Activated gamma-delta T cell treated with Interleukin-2 at 50 U/mL for 16 hours (primary cell): ENCODE measurements around the gene FAM222A.

Experiments
- DNase-seq: peaks from one replicate; pipeline ENCODE4 v3.0.0-alpha.2; 2020

Gene FAM222A

DNA sequence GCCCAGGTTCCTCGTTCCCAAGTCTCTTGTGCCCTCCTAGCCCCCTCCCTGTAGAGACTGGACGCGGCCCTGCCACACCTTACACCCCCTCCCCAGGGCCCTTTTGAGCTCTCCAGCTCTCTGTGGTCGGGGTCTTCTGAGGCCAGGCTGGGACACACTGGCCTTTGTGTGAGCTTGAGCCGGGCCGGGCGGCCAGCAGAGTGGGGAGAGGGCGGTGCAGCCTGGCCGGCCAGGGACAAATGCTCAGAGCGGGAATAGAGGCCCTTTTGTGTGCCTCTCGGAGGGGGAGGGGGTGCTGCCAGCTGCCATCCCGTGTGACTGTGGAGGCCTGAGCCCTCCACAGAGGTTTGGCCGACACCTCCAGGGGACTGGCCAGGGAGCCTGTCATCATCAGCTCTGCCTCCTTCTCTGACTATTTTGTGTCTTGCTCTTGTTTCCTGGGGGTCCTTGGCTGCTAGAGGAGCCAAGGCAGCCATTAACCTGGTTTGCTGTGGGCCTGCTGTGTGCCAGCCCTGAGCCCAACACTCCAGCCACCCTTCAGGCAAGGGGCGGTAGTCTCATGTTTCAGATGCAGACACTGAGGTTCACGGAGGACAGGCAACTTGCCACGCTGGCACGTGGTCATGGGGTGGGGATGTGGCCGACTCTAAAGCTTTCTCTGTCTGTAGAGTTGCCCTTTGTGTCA is 13.6 kb downstream of the FAM222A start:
- no peak for DNase-seq

DNA sequence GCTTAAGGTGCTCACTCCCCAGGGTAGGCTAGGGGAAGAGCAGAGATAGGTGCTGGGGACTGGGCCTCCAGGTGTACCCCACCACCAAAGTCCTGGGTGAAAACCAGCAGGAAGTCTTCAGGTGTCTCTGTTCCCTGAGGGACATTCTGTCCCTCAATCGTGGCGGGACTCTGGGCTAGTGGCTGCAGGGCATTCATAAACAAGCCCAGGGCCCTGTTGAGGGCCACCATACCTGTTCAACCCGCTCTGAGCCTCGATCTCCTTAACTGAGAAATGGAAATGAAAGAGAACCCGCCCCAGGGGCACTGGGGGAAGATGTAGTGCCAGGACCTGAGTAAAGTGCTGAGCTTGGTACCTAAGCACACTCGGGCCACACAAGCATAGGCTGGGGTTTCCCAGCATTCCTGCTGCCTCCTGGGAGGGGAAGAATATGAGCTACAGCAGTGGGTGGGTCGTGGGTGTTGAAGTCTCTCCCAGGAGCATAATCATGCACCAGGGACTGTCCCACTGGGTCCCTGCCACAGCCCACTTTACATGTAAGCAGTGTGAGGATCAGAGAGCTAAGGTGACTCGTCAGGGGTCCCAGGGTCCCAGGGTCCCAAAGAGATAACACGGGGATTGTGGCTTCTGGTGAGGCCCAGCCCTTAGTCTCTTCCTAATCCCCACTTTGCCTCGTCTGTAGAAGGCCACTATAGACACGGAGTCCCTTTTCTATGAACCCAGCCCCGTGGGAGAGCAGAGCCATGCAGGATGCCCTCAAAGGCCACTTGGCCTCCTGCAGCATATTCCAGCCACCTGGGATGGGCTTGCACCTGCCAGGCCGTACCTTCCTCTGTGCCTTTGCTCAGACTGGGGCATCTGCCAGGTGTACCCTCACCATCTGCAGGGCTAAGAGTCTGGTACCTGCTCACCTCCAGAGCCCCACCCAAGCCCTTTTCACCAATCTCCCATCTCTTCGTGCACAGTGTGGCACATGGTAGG is 14.4 kb downstream of the FAM222A start:
- DNase-seq, result no peak

DNA sequence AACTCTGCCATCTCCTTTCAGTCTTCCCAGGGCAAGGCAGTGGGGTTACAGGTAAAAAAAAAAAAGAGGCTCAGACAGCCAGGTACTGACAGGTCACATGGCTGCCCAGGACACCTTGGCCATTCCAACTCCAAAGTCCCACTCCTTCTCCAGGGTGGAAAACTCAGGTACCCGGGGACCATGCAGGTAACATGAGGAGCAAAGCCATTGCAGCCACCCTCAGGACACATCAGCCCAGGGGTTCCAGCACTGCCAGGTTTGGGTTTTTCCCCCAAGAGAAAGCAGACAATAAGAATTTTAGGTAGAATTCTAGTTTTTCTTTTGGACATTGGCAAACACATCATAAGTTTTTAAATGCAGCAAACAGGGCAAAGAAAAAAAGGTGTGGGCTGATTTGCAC is 15.3 kb downstream of the FAM222A start:
- DNase-seq, result no peak

DNA sequence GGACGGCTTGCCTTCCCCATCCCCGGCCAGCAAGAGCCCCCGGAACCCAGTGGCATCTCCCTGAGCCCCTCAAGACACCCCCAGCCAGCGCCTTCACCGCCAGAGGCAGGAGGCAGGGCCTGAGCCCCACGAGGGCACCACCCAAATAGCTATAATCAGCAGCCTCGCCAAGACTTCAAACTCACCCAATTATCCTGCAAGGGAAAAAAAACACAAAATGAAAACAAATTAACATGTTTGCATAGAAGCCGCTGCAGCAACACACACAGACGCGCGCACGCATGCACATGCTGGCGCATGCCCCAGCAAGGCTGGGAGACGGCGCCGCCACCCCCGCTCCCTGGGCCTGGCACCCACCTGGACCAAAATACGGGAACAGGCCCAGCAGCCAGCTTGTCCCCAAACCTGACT is 15.8 kb downstream of the FAM222A start:
- no peak for DNase-seq

DNA sequence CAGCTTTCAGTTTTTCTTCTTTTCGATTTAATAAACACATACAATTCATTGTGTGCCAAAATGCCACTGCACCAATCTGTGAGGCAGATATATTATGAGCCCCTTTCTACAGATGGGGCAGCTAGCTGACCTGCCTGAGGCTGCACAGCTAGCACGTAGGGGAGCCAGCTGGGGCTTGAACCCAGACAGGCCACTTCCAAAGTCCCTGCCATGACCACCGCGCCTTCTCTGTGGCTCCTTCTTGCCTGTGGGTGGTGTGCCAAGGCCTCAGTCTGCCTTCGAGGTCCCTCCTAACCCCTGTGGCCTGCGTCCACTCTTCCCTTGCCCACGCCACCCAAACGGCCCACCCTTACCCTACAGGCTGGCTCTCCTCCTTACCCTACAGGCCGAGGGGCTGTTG is 16.2 kb downstream of the FAM222A start:
- DNase-seq, result no peak

DNA sequence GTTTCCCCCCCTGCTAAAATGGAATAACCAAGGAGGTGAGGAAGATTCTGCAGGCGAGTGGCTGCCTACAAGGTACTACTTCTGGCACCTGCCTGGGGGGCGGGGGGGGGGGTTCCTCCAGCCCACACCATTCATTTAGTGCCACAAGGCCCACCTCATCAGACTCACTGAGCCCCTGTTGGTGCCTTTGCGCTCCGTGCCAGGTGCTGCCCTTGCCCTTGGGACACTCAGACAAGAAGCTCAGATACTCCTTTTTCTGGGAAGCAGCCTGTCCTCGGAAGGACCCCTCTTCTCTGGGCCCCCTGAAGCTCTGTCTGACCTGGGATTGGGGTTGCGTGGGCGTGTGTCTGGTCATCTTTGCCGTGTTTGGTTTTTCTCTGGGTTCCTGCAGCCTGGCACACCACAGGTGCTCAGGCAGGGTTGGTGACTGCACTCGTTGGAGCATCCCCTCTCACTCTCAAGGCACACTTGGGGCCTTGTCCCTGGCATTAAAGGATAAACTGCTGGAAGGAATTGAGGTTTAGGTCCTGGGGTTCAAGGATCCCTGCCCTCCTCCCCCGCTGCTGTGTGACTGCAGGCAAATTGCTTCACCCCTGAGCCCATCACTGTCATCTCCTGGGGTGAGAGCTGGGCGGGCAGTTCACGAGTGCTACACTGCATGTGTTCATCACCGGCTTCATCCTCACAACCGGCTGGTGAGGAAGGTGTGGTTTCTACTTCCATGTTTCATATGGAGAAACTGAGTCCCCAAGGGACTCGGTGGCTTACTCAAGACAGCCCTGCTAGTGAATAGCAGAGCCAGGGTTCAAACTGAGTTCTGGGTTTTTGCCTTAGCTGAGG is 16.9 kb downstream of the FAM222A start:
- no peak for DNase-seq

DNA sequence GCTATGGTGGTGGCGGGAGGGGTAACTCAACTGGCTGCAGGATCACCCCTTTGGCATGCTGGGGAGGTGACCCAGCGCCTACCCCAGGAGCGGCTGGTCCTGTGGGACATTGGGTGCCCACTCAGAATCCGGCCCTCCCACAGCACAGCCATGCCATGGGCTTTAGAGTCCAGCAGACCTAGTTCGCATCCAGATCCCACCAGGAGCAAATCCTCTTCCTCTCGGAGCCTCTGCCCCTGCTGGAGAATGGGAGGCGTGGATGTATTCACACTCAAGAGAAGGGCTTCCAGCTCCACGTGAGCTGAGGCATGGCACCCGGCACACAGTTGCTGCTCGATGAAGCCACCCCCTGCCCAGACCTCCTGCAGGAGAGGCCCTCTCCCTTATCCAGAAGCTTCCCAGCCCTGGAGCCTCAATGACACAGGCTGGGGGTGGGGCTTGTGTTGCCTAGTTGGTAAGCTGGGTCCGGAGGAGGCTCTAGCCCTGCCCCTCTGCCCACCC is 17.7 kb downstream of the FAM222A start:
- DNase-seq, result no peak

DNA sequence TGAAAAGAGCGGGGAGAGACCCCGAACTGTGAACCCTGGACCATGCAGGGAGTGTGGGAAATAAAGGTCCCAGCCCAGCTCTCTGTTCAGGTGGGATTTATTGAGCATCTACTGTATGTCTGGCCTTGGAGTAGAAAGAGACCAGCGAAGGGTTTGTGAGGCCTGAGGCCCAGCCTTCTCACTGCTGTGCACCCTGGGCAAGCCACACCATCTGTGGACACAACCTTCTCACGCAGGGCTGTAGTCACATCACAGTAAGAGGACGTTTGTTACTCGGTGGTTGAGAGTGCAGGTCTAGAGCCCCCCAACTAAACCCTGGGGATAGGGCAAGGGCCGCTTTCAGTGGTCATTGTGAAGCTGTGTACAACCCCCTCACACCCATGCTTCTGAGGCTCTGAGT is 18.2 kb downstream of the FAM222A start:
- DNase-seq, result no peak

DNA sequence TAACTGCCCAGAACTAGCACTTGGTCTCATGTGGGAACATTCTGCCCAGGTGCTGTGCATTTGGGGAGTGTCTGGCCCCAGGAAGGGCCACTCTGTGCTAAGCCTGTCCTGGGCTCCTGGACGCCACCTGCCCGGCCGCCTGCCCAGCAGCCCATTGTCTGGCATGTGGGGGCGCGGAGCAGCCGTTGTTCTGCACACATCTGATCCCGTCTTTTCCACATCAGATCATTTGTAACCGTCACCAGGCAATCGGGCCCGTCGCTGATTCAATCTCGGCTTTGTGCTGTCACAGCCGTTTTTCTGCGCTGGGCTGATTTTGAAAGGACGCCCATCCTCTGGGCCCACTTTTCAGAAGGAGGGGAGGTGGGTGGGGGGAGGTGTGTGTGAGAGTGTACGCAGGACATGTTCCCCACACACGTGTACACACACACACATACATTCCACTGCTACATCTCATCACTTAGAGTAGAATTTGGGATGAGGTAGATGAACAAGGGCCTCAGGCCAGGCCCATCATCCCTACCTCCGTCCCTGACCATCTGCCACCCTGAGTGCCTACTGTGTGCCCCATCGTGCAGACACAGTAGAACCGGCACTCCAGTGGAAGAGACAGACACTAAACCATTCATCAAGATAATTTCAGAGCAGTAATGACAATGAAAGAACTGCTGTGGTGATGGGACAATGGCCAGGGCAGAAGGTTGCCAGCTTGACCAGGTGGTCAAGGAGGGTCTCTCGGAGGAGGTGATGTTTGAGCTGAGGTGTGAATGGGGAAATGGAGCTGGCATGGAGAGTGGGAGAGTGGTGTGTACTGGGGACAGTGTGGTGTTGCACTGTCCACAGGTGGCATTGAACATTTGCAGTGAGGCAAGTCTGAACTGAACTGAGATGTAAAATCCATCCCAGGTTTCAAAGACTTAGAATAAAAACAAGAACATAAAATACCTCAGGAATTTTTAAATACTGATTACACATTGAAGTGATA is 19.0 kb downstream of the FAM222A start:
- no peak for DNase-seq

DNA sequence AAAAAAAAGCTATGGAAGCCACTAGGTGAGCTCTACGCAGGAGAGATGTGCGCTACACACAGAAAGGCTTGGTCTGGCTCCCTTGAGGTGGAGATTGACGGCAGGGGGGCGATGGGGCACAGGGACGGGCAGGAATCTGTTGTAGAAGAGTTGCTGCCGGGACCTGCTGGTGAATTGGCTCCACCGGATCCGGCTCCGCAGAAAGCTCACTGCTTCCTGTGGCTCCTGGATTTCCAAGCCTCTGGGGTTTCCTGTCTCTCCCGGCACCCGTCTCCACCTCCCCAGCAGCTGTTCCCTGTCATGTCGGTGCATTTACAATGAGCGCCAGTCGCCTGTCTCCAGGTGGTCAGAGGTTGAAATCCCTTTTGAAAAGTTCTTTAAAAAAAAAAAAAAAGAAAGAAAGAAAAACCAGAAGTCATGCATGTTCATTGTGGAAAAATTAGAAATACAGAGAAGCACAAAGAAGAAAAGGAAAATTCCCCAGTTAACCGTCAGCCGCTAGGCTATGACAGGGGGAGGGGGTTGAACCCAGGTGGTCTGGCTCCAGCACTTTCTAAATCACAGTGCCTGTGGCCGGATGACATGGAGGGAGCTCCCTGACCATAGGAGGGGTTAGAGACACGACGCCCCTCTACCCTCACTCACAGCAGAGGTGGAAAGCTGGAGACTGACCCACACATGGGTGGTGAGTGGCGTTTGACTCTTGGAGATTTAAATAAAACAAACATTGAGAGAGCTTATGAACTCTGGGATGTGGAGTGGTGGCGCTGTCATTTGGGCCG is 20.8 kb downstream of the FAM222A start:
- peak; percentile 1 for DNase-seq

DNA sequence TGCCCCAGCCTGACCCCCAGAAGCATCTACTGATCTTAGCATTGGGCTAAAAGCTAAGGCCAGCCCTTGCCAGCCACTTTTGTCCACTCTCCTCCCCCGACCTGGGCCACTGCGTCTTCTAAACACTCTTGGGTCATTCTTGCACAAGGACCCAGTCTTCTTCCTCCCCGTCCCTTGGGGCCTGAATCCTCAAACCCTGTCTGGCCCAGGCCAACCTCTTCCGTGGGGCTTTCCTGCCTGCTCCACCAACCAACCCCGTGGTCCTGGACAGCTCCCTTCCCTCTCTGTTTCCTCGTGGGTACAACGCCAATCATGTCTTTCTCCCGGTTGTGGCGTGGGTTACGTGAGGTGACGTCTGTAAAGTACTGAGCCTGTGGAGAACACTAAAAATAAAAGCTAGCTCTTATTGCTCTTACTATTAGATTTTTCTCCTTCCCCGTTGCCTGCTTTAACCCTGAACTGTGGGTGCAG is 21.5 kb downstream of the FAM222A start:
- DNase-seq, result peak; percentile 3

DNA sequence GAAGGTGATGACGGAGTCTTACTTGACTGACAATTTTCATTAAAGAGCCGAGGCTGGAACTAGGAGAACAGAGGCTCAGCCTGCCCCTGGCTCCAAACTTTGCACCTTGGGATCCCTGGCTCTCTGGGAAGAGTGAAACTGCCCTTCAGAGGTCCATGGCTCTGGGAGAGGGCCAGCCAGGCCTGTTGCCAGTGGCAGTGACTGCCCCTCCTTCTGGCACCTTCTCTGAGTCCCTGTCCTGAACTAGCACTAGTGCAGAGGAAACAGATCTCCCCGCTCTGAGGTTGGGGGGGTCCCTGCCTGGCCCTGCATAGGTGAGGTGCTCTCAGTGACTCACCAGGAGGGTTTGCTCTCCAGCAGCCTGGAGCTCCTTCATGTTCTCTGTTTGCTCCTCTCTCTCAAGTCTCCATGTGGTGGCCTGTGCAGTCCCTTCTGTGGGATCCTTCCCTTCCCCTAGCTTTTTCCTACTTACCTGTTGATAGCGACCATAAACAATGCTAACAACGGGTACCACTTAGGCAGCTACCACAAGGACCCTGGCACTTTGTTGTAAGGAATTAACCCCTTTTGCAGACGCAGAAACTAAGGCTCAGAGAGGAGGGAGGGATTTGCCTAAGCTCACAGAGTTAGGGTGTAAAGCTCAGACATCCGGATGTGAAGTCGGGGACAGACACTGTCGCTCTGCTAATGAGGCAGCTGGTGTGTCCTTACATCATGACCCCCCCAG is 22.4 kb downstream of the FAM222A start:
- peak; percentile 2 for DNase-seq

DNA sequence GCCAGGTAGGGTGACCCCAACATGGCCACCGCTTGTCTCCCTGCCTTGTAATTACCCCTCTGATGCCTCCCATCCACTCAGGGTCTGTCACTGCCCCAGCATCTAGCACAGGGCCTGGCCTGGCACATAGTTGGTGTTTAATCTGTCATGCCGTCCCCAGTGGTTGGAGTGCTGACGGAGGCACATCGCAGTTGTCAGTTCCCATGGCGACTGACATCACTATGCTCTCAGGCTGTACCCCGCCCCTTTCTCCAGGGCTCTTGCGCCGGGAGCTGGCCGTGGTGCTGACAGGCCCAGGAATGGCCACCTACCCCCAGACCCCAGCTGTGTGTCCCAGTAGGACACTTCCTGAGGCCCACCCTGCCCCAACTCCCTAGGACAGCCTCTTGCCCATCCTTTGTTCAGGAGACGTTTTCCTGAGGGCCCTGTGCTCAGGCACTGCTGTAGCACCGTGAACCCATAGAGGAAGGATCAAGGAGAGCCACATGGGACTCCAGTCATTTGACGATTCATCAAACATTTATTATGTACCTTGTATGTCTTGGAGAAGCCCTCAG is 23.0 kb downstream of the FAM222A start:
- DNase-seq, result peak; percentile 1

DNA sequence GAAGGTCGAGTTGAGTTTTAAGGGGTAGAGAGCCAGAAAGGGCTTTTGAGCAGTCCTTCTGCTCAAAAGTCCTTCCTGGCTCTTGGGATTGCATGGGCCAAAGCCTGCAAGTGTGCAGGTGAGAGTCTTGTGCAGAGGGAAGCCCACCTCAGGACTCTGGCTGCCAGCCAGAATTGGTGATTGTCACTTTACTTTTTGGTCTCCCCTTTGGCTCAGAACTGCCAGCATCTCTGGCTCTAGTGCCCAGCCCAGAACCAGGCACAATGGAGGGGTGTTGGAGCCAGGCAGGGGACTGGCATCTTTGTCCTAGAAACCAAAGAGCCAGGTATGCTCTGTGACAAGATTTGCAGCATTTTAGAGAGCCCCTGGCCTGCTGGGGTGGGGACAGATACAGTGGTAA is 23.5 kb downstream of the FAM222A start:
- DNase-seq, result no peak

DNA sequence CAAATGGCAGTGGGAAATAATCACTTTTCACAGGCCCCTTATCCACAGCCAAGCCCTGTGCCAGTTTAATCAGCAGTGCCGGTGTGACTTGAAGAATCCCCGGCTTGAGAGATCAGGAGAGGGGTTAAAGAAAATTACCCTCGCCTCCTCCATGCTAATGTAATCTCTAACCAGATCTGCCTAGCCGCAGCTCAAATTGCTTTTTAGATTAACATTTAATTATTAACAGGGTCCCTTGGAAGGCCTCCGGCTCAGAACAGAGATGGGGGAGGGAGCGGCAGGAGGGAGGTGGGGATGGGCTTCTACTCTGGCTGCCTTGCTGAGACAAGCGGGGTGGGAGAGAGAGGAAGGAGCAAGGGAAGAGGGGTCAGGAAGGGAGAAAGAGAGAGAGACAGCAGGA is 24.0 kb downstream of the FAM222A start:
- DNase-seq, result no peak

DNA sequence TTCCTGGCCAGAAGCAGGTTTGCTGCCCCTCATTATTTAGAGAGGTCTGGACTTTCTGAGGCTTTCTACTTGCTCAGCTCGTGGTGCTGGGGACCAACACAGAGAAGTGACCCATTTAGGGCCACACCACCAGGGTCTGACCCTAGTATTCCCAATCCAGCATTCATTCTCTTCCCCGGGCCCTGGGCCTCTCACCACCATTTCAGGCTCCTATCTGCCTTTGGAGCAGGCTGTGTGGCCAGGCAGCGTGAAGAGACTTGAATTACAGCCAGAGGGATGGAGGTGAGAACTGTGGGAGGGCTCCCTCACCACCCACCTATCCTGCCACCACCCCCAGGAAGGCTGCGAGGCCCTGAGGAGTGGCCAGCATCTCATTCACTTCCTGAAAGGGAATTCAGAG is 24.6 kb downstream of the FAM222A start:
- no peak for DNase-seq

DNA sequence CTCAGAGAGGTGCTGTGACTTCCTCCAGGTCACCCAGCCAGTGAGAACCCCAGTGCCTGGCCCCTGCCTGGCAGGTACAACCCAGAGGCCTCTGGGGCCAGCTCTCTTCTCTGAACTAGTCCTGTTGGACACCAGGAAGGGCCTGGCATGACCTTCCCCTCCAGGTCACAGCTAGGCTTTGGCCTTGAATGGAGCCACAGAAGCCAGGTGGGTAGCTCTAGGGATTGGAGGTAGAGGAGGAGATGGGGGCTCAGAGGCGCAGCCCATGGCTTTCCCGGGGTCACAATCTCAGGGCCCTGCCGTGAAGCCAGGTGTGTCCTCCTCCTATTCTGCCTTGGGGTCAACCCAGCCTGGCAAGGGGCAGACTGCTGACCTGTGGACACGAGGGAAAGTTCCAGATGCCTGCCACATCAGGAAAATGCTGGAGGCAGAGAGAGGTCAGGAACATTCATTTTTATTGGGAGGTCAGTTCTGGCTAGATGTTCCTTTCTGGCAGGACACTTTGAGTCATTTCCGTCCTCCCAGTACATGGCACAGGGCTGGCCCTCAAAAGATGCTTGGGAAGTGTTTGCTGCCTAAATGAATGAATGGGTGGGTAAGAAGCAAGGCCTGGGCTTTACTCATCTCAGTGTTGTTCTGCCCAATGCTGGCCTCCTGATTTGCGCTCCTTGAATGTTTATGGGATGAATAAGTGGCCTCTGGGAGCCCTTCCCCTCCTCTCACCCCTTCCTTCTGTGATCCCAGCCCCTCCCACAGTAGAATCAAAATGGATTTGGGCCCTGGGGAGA is 25.4 kb downstream of the FAM222A start:
- DNase-seq, result peak; percentile 1

DNA sequence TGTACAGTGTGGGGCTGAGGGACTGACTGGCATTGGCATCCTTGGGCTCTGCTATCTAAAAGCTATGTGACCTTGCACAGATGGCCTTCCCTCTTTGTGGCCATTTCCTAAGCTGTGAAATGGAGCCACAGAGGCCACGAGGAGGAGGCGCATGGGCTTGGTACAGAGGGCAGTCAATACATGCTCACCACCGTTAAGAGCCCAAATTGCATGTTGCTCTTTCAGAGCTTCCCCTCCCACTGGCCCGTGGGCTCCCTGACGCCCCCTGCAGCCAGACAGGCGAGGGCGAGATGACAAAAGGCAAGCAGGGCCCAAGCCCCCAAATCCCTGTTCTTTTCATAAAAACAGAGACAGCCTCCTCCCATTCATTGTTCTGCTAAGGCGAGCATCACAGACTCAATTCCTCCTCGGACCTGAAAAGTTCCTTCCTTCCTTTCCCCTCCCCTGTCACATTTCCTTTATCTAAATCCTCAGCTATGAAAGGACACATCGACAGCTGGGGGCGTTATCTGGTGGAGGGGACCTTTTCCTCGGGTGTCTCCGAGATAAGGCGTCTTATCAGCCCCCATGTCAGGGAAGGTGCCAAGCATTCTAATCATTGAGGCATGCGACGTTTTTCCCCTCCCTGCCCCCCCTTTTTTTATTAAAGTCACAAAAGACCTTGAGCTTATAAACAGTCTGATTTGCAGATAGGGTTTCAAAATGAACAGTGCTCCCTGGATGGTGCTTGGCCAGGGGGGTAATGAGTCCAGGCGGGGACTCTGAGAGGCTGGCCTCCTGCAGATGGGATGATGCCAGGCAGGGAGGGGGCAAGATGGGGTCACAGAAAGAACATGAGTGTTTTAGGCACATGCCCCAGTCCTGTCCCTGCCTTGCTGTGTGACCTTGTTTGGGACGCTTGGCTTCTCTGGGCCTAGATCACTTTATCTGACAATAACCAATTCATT is 26.4 kb downstream of the FAM222A start:
- peak; percentile 2 for DNase-seq
